Activated CD4-positive, CD25-positive, alpha-beta regulatory T cell treated with anti-CD3 and anti-CD28 coated beads, Interleukin-2, amount 50 U/mL, for 24 hours (primary cell): ENCODE measurements around the gene CLDN8.

Experiments
- ATAC-seq, 2 donors: fragments of 150-1000 bp; cut with Tn5 transposase; one replicate each; pipeline ENCODE4 v1.10.0; 2021; ENCODE audit warnings: mild to moderate bottlenecking in 1 of 2, moderate library complexity in 1 of 2

The CLDN8 gene

DNA sequence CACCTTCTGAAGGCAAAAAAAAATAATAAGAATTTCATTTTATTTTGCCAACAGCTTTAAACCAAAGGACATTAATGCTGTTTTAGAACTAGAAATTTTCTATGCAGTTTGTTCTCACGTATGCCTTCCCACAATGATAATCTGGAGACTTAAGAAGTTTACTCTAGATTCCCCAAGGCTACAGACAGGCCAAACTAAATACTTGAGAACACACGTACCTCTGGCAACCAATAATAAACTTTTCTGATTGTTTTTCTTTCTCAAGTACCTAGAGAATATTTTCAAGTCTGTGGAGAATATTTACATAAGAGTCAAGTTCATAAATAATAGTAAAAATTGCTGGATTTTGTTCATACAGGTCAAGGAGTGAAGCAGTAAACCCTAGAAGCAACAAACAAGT lies 15.9 kb downstream of the CLDN8 start:
- ATAC-seq = no peak

DNA sequence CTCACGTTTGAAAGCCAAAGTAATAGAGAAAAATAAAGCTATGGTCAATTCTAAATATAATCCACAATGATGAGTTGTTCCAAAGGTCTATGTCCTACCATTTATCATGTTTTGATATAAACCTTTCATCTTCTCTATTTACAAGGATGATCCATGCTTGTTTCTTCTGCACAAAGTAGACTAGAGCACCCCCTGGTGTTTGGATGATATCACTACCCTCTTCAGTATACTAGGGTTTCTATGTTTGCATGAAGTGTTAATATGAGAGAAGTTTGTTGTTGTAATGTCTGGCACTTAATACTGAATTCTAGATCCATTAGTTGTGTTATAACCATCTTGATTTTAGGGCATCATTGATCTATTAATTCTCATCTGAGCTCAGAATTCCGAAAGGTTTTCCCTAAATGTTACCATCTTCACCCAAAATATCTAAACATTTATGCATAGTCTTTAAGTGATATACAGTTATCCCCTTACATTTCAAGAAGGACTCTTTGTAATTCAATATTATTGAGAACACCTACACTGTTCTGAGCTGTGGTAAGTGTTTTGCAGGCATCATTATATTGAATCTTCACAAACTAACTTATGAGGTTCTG lies 21.1 kb downstream of the CLDN8 start:
- no peak for ATAC-seq

DNA sequence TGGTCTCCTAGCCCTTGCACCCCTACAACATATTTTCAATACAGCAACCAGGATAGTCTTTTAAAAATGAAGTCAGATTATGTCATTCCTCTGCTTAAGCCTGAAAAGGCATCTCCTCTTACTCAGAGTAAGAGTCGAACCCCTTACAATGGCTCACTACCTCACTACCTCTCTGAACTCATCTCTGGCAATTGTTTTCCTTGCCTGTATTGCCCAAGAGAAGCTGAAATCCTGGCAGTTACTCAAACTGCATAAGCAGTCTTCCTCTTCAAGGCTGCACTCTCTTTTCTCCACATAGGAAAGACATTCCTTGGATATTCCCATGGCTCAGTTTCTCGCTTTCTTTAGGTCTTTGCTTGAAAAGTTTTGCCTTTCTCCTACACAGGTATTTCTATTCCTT lies 22.7 kb downstream of the CLDN8 start:
- ATAC-seq = no peak

DNA sequence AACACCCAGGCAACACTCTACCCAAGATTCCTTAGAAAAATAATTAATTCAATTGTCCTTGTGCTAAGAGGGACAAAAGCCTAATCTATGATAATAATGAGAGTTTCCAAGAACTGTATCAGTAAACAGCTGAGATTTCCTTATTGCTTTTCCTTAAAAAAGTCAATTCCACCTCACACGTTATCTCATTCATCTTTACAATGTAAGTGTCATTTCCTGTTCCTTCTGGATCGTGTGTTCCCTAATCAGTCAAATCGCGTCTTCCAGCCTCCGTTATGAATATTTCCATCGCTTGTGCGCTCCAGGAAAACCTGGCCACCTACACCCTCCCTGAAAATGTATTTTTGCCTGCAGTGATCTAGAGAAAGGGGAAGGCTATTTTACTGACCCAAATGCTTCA lies 25.3 kb downstream of the CLDN8 start:
- no peak for ATAC-seq

DNA sequence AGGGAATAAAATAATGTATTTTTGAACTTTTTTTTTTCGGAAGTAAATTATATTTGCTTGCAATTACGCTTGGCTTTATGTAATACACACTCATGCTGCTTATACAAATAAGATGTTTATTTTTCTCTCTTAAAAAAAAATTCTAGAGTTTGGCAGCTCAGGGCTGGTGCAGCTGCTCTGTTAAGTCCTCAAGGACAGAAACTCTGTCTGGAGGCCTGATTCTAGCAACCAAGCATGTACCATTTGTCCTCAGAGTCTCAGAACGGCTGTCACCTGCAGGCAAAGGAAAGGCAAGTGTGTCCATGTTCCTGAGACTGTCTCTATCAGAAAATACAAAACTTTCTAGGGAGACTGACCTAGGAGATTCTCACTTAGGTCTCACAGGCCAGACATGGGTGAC lies 26.1 kb downstream of the CLDN8 start:
- ATAC-seq = no peak

DNA sequence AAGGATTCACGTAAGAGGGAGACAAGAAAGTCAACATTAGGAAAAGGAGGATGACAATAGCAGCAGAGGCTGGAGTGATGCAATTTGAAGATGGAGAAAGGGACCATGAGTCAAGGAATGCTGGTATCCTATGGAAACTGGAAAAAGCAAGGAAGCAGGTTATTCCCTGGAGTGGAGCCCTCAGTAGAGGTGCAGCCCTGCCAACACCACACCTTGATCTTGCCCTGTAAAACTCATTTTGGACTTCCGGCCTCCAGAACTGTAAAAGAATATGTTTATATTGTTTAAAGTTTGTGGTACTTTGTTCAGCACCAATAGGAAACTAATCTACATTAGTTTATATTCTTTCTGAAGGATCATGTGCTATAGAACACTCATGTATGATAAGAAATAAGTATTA lies 29.7 kb downstream of the CLDN8 start:
- no peak for ATAC-seq

DNA sequence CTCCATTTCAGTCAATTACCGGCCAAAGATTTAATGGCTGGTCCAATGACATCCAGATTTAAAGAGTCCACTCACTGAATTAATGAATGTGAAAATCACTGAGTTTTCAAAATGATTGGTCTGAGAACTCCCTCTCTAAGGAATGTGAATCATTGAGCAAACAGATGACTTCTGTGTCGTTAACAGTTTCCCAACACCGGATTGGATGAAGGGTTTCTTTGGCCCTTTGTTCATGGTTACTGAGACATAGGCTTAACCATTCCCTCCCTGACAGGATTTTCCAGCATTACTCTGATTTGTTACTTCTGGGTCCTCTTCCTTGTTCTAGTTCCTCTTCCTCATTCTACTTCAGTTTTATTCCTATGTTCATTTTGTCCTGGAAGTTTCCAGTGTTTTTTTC lies 47.8 kb downstream of the CLDN8 start:
- no peak for ATAC-seq

DNA sequence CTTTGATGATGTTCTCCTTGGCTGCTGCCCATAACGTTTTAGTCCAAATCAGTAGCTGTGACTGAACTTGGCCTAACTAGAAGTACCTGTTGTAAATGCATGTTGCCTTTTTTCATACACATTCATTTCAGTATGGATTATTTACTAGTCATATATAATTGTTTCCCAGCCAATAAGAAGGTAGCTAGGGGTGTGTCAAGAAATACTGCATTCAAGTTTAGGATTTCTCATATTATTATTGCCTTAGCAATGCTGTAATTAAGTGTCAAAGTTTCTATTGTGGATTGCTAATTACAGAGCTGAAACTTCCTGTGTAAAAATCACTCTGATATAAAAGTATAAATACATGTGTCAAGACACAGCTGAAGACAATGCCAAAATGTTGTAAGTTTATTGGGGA lies 49.2 kb downstream of the CLDN8 start, which contains the start of gene CLDN17:
TSS of gene CLDN17 (minus strand) at position 101 of the 400 bp plus-strand sequence. CDS start 188 bp downstream, outside the sequence.
- no peak for ATAC-seq

DNA sequence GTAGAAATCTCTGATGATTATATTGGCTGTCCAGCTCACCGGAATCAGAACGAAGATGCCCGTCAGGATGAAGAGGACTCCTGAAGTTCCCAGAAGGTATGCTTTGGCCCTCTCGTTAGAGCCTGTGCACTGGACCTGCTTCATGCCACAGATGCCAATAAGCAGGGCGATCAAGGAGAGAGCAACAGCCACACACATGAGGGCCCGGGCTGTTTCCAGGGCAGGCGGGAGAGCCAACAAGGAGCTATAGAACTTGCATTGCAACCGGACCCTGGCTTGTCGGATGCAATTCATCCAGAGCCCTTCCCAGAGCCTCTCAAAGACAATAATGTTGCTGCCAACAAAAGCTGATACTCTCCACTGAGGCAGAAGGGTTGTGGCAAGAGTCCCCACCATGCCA lies 49.7 kb downstream of the CLDN8 start:
- no peak for ATAC-seq

DNA sequence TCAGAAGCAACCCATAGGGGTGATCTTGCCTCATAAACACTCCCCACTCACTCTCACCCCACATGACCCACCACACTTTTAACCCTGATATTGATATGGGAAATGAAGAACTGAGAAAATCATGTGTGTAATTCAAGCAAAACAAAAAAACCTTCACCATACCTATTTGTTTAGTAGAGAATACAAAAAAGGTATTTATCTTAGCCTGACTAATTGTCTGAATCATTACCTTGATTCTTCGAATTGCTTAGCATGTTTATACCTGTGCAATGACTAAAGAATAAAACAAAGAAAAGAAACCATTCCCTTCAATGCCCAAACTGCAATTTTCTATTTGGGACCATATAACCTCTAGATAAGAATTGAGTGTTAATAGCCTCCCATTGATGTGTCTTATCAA lies 51.1 kb downstream of the CLDN8 start:
- ATAC-seq = no peak
